GM10248 (cell line): ENCODE results near the gene RNF115.

Experiments
- CTCF ChIA-PET: fragments of 300-600 bp; sonication (Branson Sonifier 250); formaldehyde crosslinking; extraction: SDS; loops from one replicate; lab custom pipeline; 2021; ENCODE audit warnings: antibody characterized with exemption; lab: Yijun Ruan, JAX
- POLR2A ChIA-PET: fragments of 350-650 bp; sonication (Branson Sonifier 250); formaldehyde crosslinking; extraction: SDS; loops from one replicate; lab custom pipeline; 2020; ENCODE audit warnings: antibody characterized with exemption; lab: Yijun Ruan, JAX
- DNase-seq: peaks from one replicate; pipeline ENCODE4 v3.0.0; 2012; ENCODE audit errors: extremely low spot score
- TF ChIP-seq, protein P1 (sequence below): IDR thresholded peaks from 2 replicates; pipeline ENCODE4 v1.5.1; 2012; ENCODE audit warnings: mild to moderate bottlenecking, low read depth; ENCODE audit errors: extremely low read depth, missing control alignments, control extremely low read depth

RNF115 gene

DNA sequence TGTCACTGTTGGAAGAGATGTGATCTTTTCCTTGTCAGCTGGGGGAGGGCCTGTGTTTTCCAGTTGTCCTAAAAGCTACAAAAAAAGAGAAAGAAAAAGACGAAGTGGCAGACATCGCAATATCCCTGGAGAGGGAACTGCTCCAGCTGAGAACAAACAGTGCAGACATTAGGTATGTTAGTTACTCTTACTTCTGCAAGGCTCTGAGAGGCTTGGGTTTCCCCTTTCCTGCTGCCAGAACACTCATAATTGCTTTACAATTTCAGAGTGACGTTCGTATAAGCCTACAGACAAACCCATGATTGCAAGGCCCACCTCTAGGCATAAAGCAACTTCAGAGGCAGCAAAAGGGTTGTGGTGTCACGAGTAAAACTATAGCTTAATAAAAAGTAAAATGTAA lies 73.5 kb downstream of the RNF115 start:
- DNase-seq, result no peak
- TF ChIP-seq, protein P1, sequence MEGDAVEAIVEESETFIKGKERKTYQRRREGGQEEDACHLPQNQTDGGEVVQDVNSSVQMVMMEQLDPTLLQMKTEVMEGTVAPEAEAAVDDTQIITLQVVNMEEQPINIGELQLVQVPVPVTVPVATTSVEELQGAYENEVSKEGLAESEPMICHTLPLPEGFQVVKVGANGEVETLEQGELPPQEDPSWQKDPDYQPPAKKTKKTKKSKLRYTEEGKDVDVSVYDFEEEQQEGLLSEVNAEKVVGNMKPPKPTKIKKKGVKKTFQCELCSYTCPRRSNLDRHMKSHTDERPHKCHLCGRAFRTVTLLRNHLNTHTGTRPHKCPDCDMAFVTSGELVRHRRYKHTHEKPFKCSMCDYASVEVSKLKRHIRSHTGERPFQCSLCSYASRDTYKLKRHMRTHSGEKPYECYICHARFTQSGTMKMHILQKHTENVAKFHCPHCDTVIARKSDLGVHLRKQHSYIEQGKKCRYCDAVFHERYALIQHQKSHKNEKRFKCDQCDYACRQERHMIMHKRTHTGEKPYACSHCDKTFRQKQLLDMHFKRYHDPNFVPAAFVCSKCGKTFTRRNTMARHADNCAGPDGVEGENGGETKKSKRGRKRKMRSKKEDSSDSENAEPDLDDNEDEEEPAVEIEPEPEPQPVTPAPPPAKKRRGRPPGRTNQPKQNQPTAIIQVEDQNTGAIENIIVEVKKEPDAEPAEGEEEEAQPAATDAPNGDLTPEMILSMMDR, result no peak
- CTCF ChIA-PET, result interaction anchor here (3.0 to 3.1 kb wide), 2 partner anchors 9 to 12 kb away, joined by 8 to 16 read pairs; no protein-coding TSS in a partner anchor
- POLR2A ChIA-PET, result no interaction called here

DNA sequence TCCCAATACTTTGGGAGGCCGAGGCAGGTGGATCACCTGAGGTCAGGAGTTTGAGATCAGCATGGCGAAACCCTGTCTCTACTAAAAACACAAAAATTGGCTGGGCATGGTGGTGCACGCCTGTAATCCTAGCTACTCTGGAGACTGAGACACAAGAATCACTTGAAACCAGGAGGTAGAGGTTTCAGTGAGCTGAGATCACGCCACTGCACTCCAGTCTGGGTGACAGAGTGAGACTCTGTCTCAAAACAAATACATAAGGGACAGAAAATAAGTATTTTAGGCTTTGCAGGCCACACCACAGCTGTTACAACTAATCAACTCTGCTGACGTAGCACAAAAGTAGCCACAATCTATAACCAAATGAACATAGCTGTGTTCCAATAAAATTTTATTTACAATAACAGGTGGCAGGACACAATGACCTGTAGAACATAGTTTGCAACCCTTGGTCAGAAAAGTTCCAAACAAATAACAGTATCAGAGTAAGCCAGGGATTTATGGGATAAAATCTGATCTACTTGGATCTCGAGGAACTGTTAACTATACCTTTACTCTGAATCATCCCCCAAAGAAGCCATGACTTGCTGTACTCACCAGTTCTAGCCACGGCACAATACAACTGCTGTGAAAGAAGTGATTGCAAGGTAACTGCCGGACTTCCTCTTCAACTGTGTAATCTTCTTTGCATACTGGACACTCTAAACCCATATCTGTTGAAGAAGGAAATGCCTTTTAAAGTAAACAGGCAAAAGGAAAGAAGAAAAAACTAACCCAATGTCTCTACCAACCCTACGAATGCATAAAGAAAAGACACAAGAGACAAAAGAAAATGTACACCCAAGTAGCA lies 76.3 kb downstream of the RNF115 start:
- no peak for DNase-seq
- POLR2A ChIA-PET, result no interaction called here
- CTCF ChIA-PET, result interaction anchor here (0.9 to 3.1 kb wide), 6 partner anchors 8 to 38 kb away, joined by 3 to 16 read pairs (median 4); no protein-coding TSS in a partner anchor
- TF ChIP-seq, protein P1, result no peak

DNA sequence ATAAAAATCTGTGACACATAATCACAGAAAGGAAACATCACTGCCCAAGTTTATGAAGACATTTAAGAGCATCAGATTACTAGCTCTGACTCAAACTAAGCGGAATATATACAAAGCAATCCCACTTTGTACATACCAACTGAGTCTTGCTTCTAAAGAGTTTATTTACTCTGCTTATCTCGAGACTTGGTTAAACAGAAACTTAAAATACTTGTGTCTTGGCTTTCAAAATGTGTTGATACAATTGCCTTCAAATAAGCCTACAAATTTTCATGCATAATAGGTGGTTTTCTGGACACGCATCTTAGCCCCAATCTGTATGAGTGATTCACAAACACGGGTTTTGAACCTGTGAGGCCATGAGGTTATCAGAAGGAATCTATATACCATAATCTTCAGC lies 83.6 kb downstream of the RNF115 start:
- ChIA-PET CTCF (interaction anchor here (1.3 to 1.5 kb wide), 2 partner anchors 11 to 19 kb away, joined by 3 read pairs; no protein-coding TSS in a partner anchor), POLR2A (no interaction called here)
- DNase-seq, result no peak
- TF ChIP-seq, protein P1, result no peak

DNA sequence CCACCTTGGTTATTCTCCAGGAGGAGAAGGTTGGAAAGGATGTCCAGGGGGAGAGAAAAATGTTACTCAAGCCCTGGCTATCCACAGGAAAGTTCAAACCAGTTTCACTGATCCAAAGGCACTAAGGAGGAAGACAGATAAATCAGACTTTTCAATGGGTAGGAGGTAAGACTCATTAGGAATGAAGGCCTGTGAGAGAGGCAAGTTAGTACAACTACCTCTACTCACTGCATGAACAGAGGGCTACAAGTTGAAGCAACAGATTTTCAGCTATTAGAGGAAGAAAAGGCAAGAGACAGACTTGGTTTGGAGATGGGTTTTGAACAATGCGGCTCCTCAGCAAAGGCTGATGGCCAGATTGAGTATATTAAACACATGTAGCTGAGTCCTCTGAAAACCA lies 87.7 kb downstream of the RNF115 start:
- TF ChIP-seq, protein P1, result no peak
- DNase-seq, result no peak
- ChIA-PET CTCF (interaction anchor here (6.2 kb wide), 1 partner anchor 15 kb away, joined by 39 read pairs; no protein-coding TSS in a partner anchor), POLR2A (no interaction called here)

DNA sequence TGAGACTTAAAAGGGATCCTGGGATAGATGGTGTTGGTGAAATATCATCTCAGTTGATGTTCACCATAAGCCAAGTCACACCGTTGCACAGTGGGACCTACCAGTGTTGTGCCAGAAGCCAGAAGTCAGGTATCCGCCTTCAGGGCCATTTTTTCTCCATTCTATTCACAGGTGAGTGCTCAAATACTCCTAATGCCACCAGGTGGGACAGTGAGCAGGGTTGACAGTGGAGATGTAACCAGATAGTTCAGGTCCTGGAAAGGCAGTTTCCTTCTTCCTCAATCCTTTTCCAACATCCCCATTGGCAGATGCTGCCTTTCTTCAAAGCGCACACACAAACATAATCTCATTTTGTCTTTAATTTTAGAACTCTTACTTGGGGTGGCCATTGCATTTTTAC lies 93.0 kb downstream of the RNF115 start:
- no peak for DNase-seq
- CTCF ChIA-PET, result interaction anchor here (1.2 to 2.5 kb wide), 3 partner anchors 9 to 12 kb away, joined by 3 to 6 read pairs (median 5); partner anchors contain the start of gene CD160
- POLR2A ChIA-PET, result no interaction called here
- TF ChIP-seq, protein P1, result no peak

DNA sequence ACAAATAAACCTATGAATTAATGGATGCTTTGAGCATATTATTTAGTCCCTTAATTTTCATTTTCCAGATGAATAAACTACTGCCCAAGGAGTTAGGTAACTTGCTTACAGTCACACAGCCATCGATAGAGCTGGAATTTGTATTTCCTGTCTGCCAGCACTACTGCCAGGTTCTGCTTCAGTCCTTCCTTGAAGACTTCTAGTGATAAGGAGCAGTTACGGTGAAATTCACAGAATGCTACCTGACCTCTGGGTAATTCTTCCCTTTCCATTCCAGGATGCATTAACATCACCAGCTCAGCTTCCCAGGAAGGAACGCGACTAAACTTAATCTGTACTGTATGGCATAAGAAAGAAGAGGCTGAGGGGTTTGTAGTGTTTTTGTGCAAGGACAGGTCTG lies 93.4 kb downstream of the RNF115 start:
- DNase-seq, result no peak
- TF ChIP-seq, protein P1, result no peak
- CTCF ChIA-PET, result interaction anchor here (1.2 to 2.5 kb wide), 3 partner anchors 9 to 12 kb away, joined by 3 to 6 read pairs (median 5); partner anchors contain the start of gene CD160
- POLR2A ChIA-PET, result no interaction called here
